GM12878 (cell line): Measurements from ENCODE around the gene SLC2A4. TPM values are rescaled to one million over a fixed set of nuclear protein-coding genes. Genes with fewer than 3 reads are reported as not detected.

Experiments
- ATAC-seq: fragments of 200-7000 bp; cut with Tn5 transposase; 3 replicates; pipeline ENCODE4 v1.9.1; 2020; ENCODE audit warnings: mild to moderate bottlenecking, moderate library complexity
- BruUV-seq: library from RNA; stranded (reverse); fragments of 400-500 nt; replicated peaks from 2 replicates; lab custom pipeline; 2021; lab: Mats Ljungman, UMichigan
- CTCF ChIA-PET: fragments of 300-600 bp; sonication (Branson Sonifier 250); formaldehyde crosslinking; extraction: SDS; loops from one replicate; lab custom pipeline; 2021; ENCODE audit warnings: inconsistent platforms; lab: Yijun Ruan, JAX
- POLR2A ChIA-PET: fragments of 350-600 bp; formaldehyde crosslinking; extraction: SDS; loops from one replicate; lab custom pipeline; 2021; ENCODE audit warnings: inconsistent platforms; lab: Charles Lee
- RAD21 ChIA-PET: fragments of 300-600 bp; sonication (Branson Sonifier 250); formaldehyde crosslinking; loops from one replicate; lab custom pipeline; 2023; ENCODE audit warnings: antibody characterized with exemption; ENCODE audit not compliant: unreplicated experiment; lab: Charles Lee
- SMC1A ChIA-PET: fragments of 300-600 bp; sonication (Branson Sonifier 250); formaldehyde crosslinking; loops from one replicate; lab custom pipeline; 2023; ENCODE audit not compliant: unreplicated experiment, uncharacterized antibody; lab: Charles Lee
- DNase-seq: peaks from one replicate; pipeline ENCODE4 v3.0.0-alpha.2; 2011; ENCODE audit warnings: low read depth, low spot score
- FAIRE-seq: peaks from 3 replicates; lab custom pipeline; 2011; peaks lifted over from hg19 to GRCh38; lab: Jason Lieb, UNC
- H2AFZ ChIP-seq: 2 replicates; pipeline ENCODE4 v1.6.0; 2011; ENCODE audit warnings: low read depth, low read length, control low read depth; ENCODE audit not compliant: control insufficient read depth
- H3K27ac ChIP-seq: 2 replicates; pipeline ENCODE4 v1.5.1; 2011; ENCODE audit warnings: control low read depth; ENCODE audit not compliant: control insufficient read depth, insufficient read depth
- H3K27me3 ChIP-seq, 2 experiments: replicated peaks in 1 of 2; 2 replicates each; pipeline versions ENCODE4 v1.6.0 to v1.6.1; 2011; ENCODE audit warnings: low read length in 1 of 2; ENCODE audit not compliant: control insufficient read depth in 2 of 2, insufficient read depth in 2 of 2
- H3K36me3 ChIP-seq, 2 experiments: 2 replicates each; pipeline ENCODE4 v1.5.1; 2011; ENCODE audit warnings: low read length in 1 of 2; ENCODE audit not compliant: control insufficient read depth in 2 of 2, insufficient read depth in 2 of 2
- H3K4me1 ChIP-seq: 2 replicates; pipeline ENCODE4 v1.6.1; 2011; ENCODE audit warnings: mild to moderate bottlenecking, low read length, moderate library complexity, mixed read lengths; ENCODE audit not compliant: control insufficient read depth, insufficient read depth
- H3K4me2 ChIP-seq: 2 replicates; pipeline ENCODE4 v1.6.0; 2011; ENCODE audit warnings: control low read depth; ENCODE audit not compliant: control insufficient read depth, insufficient read depth
- H3K4me3 ChIP-seq: fragments of 200-600 bp; sonication (generic); 2 replicates; pipeline ENCODE4 v1.5.1; 2016
- H3K79me2 ChIP-seq: 2 replicates; pipeline ENCODE4 v1.6.0; 2011; ENCODE audit warnings: low read length; ENCODE audit not compliant: control insufficient read depth, insufficient read depth
- H3K9ac ChIP-seq: 2 replicates; pipeline ENCODE4 v1.8.0; 2011; ENCODE audit warnings: low read length, control low read depth, mixed read lengths; ENCODE audit not compliant: control insufficient read depth, insufficient read depth
- H3K9me3 ChIP-seq: replicated peaks from 3 replicates; pipeline ENCODE4 v1.5.1; 2011; ENCODE audit warnings: mild to moderate bottlenecking, low read length; ENCODE audit not compliant: control insufficient read depth, insufficient read depth
- H4K20me1 ChIP-seq: 2 replicates; pipeline ENCODE4 v1.6.0; 2011; ENCODE audit not compliant: control insufficient read depth, insufficient read depth
- FOS ChIP-seq: IDR thresholded peaks from 3 replicates; pipeline ENCODE4 v1.6.1; 2011; ENCODE audit warnings: borderline replicate concordance; ENCODE audit not compliant: insufficient read length; ENCODE audit errors: extremely low read depth
- FOXM1 ChIP-seq: IDR thresholded peaks from 2 replicates; pipeline ENCODE4 v1.6.1; 2012; ENCODE audit warnings: low read depth, mild to moderate bottlenecking, inconsistent platforms, low read length, moderate library complexity
- JUND ChIP-seq: IDR thresholded peaks from 2 replicates; pipeline ENCODE4 v1.6.1; 2012; ENCODE audit warnings: low read depth, mild to moderate bottlenecking, low read length, improper control_type of control experiment, moderate library complexity
- KLF5 ChIP-seq: fragments of 450-650 bp; IDR thresholded peaks from 2 replicates; pipeline ENCODE4 v1.6.1; 2014; ENCODE audit warnings: mild to moderate bottlenecking; ENCODE audit not compliant: partially characterized antibody
- MXI1 ChIP-seq: fragments of 150-350 bp; IDR thresholded peaks from 2 replicates; pipeline ENCODE4 v1.6.1; 2011; ENCODE audit warnings: low read depth, mild to moderate bottlenecking, inconsistent platforms, low read length, improper control_type of control experiment
- POLR2AphosphoS2 ChIP-seq: IDR thresholded peaks from 2 replicates; pipeline ENCODE4 v1.6.1; 2011; ENCODE audit warnings: low read depth, mild to moderate bottlenecking, low read length, improper control_type of control experiment, moderate library complexity
- RUNX3 ChIP-seq: IDR thresholded peaks from 2 replicates; pipeline ENCODE4 v1.6.1; 2012; ENCODE audit warnings: low read length, inconsistent platforms
- SMC3 ChIP-seq: IDR thresholded peaks from 2 replicates; pipeline ENCODE4 v1.6.1; 2011; ENCODE audit warnings: low read length, improper control_type of control experiment, borderline replicate concordance
- SP1 ChIP-seq: IDR thresholded peaks from one replicate; pipeline ENCODE4 v1.6.1; 2011; ENCODE audit warnings: low read depth, low read length
- YY1 ChIP-seq: IDR thresholded peaks from 2 replicates; pipeline ENCODE4 v1.6.1; 2011; ENCODE audit warnings: low read depth, mild to moderate bottlenecking, low read length
- ZNF24 ChIP-seq: fragments of 450-650 bp; IDR thresholded peaks from 2 replicates; pipeline ENCODE4 v1.6.1; 2017; ENCODE audit warnings: antibody characterized with exemption, mild to moderate bottlenecking
- ZNF274 ChIP-seq: IDR thresholded peaks from one replicate; pipeline ENCODE4 v1.8.0; 2011; ENCODE audit not compliant: insufficient read length, insufficient read depth
- ZNF622 ChIP-seq: fragments of 450-650 bp; IDR thresholded peaks from 2 replicates; pipeline ENCODE4 v1.6.1; 2017; ENCODE audit warnings: mild to moderate bottlenecking, inconsistent platforms
- ZSCAN29 ChIP-seq: fragments of 450-650 bp; IDR thresholded peaks from 2 replicates; pipeline ENCODE4 v1.6.1; 2017; ENCODE audit warnings: mild to moderate bottlenecking, moderate library complexity
- WGBS: methylation state at CpG from one replicate; pipeline ENCODE4 v1.1.6; 2016; ENCODE audit warnings: low lambda C conversion rate; ENCODE audit not compliant: insufficient replicate concordance, insufficient coverage; ENCODE audit errors: missing lambda C conversion rate; 5-methylcytosine and 5-hydroxymethylcytosine counted together
- in situ Hi-C: fragments of 300-500 bp; cut with MboI; formaldehyde crosslinking; loops from 9 replicates; pipeline ENCODE4 v1.14.3; 2018; ENCODE audit warnings: mixed read lengths
- intact Hi-C: fragments of 100-400 bp; cut with micrococcal nuclease; formaldehyde crosslinking; loops from one replicate; pipeline ENCODE4 v1.14.2; 2022; ENCODE audit not compliant: unreplicated experiment
- polyA plus RNA-seq, 11 experiments: library from polyadenylated mRNA; depleted of rRNA in 4 of 11; unstranded in 6 of 11; stranded (reverse) in 5 of 11; fragments of >200 nt; fragmentation: Nextera tagmentation in 4 of 11; fragmentation: Illumina TruSeq in 1 of 11; extraction: Ambion mirVana in 4 of 11; extraction: Trizol in 1 of 11; gene quantifications; 1 replicate in 1 of 11; 2 replicates in 10 of 11; pipeline versions ENCODE4 v1.2.1 to v1.2.3, GENCODE V29; 2011 to 2016; ENCODE audit warnings: inconsistent platforms in 2 of 11, missing spikeins in 2 of 11, low read depth in 1 of 11
- total RNA-seq, 4 experiments: library from RNA; depleted of rRNA in 3 of 4; stranded (reverse); fragments of >200 nt in 3 of 4; fragmentation: Illumina TruSeq in 1 of 4; extraction: Trizol in 1 of 4; gene quantifications; 2 replicates each; pipeline versions ENCODE4 v1.2.1 to v1.2.3, GENCODE V29; 2013 to 2021
- TF ChIP-seq, protein P1 (sequence below): fragments of 450-650 bp; IDR thresholded peaks from 2 replicates; pipeline ENCODE4 v1.6.1; 2017; ENCODE audit warnings: mild to moderate bottlenecking, low read depth, inconsistent platforms; ENCODE audit not compliant: poor library complexity, severe bottlenecking
- TF ChIP-seq, protein P2 (sequence below): fragments of 450-650 bp; IDR thresholded peaks from 2 replicates; pipeline ENCODE4 v1.6.1; 2018; ENCODE audit warnings: borderline replicate concordance, mild to moderate bottlenecking; ENCODE audit not compliant: partially characterized antibody
- TF ChIP-seq, protein P3 (sequence below): fragments of 450-650 bp; IDR thresholded peaks from 2 replicates; pipeline ENCODE4 v1.6.1; 2017; ENCODE audit warnings: low read depth, mild to moderate bottlenecking, moderate library complexity

Gene SLC2A4
- total and polyA plus RNA-seq, 10 of the 15 experiments (the other 5 are each of a cell fraction or from before 2014, with no cell fraction given): 0.03 to 0.23 (median 0.04) TPM; not detected in 4

DNA sequence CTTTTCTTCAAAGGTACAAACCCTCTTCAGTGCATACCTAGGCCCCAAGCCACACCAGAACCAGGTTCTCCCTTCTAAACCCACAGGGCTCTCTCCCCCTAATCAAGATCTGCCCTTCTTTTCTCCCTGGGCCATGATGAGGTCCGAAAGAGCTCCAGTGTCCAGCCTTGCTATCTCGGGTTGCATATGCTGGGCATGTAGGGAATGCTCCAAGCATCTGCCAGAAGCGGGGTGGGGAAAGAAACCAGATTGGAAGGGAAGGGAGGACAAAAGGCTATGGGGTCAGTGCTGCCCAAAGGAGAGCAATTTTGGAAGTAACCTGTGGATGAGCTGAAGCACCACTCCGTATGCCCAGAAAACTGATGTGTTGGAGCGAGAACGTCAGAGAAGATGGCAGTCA, 32.3 kb upstream of the SLC2A4 start:
- H3K79me2 ChIP-seq: peaks cover 60% of the 10 kb centered on the region
- H4K20me1 ChIP-seq: no peaks in the 10 kb centered on the region
- no peaks in the 10 kb centered on the region for H3K9me3 ChIP-seq
- WGBS: 70% methylated on average over 6 of the region's 6 CpGs
- H3K4me1 ChIP-seq: peaks cover 10% of the 10 kb centered on the region
- intact Hi-C loops: no loop called here
- H3K4me3 ChIP-seq: peak overlapping the region; percentile 90
- in situ Hi-C loops: no loop called here
- no peak overlapping the region for H2AFZ ChIP-seq
- ATAC-seq (no peak), FAIRE-seq (no peak), DNase-seq (no peak)
- SMC1A ChIA-PET: interaction anchor here (0.7 to 3.6 kb wide), 6 partner anchors 8 to 29 kb away, joined by 3 to 26 read pairs (median 4); partner anchors contain the start of genes ACADVL, DVL2, GABARAP and PHF23
- CTCF ChIA-PET: interaction anchor here (1.0 to 3.2 kb wide), 5 partner anchors 8 to 49 kb away, joined by 3 to 18 read pairs (median 5); partner anchors contain the start of genes ACADVL, DLG4 and PHF23
- RAD21 ChIA-PET: interaction anchor here (0.7 to 1.4 kb wide), 8 partner anchors 8 to 634 kb away, joined by 3 to 9 read pairs (median 4); partner anchors contain the start of genes ACADVL, DLG4, DVL2 and PHF23
- peak overlapping the region; percentile 89 for H3K4me2 ChIP-seq
- peak overlapping the region; percentile 87 for H3K27ac ChIP-seq
- POLR2A ChIA-PET: interaction anchor here (1.1 to 4.4 kb wide), 5 partner anchors 10 to 81 kb away, joined by 4 to 99 read pairs (median 7); partner anchors contain the start of genes ACADVL, DLG4, DVL2 and GABARAP
- BruUV-seq: no TSS peak
- no peak for TF ChIP-seq SMC3
- TF ChIP-seq, protein P1, sequence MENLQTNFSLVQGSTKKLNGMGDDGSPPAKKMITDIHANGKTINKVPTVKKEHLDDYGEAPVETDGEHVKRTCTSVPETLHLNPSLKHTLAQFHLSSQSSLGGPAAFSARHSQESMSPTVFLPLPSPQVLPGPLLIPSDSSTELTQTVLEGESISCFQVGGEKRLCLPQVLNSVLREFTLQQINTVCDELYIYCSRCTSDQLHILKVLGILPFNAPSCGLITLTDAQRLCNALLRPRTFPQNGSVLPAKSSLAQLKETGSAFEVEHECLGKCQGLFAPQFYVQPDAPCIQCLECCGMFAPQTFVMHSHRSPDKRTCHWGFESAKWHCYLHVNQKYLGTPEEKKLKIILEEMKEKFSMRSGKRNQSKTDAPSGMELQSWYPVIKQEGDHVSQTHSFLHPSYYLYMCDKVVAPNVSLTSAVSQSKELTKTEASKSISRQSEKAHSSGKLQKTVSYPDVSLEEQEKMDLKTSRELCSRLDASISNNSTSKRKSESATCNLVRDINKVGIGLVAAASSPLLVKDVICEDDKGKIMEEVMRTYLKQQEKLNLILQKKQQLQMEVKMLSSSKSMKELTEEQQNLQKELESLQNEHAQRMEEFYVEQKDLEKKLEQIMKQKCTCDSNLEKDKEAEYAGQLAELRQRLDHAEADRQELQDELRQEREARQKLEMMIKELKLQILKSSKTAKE: no peak
- no peak for TF ChIP-seq SP1
- no peak for TF ChIP-seq RUNX3
- TF ChIP-seq FOXM1: no peak
- no peak for TF ChIP-seq ZNF622
- no peak for TF ChIP-seq YY1
- no peak for TF ChIP-seq JUND
- TF ChIP-seq KLF5: no peak
- TF ChIP-seq ZSCAN29: no peak
- TF ChIP-seq, protein P2, sequence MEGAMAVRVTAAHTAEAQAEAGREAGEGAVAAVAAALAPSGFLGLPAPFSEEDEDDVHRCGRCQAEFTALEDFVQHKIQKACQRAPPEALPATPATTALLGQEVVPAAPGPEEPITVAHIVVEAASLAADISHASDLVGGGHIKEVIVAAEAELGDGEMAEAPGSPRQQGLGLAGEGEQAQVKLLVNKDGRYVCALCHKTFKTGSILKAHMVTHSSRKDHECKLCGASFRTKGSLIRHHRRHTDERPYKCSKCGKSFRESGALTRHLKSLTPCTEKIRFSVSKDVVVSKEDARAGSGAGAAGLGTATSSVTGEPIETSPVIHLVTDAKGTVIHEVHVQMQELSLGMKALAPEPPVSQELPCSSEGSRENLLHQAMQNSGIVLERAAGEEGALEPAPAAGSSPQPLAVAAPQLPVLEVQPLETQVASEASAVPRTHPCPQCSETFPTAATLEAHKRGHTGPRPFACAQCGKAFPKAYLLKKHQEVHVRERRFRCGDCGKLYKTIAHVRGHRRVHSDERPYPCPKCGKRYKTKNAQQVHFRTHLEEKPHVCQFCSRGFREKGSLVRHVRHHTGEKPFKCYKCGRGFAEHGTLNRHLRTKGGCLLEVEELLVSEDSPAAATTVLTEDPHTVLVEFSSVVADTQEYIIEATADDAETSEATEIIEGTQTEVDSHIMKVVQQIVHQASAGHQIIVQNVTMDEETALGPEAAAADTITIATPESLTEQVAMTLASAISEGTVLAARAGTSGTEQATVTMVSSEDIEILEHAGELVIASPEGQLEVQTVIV: no peak
- TF ChIP-seq, protein P3, sequence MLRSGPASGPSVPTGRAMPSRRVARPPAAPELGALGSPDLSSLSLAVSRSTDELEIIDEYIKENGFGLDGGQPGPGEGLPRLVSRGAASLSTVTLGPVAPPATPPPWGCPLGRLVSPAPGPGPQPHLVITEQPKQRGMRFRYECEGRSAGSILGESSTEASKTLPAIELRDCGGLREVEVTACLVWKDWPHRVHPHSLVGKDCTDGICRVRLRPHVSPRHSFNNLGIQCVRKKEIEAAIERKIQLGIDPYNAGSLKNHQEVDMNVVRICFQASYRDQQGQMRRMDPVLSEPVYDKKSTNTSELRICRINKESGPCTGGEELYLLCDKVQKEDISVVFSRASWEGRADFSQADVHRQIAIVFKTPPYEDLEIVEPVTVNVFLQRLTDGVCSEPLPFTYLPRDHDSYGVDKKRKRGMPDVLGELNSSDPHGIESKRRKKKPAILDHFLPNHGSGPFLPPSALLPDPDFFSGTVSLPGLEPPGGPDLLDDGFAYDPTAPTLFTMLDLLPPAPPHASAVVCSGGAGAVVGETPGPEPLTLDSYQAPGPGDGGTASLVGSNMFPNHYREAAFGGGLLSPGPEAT: no peak
- TF ChIP-seq MXI1: no peak
- TF ChIP-seq FOS: no peak
- no peak for TF ChIP-seq ZNF24
- no peak for TF ChIP-seq POLR2AphosphoS2
- TF ChIP-seq ZNF274: no peak
- peak overlapping the region; percentile 91 for H3K9ac ChIP-seq
- H3K36me3 ChIP-seq: peaks cover 5 to 16% of the 10 kb centered on the region in 2 experiments; a peak in 3 of 4 replicates
- H3K27me3 ChIP-seq: no peaks in the 10 kb centered on the region
